ENCODE results near the gene DTYMK. TPM values are rescaled to one million over a fixed set of nuclear protein-coding genes. Genes with fewer than 3 reads are reported as not detected.

Gene DTYMK
- total and polyA plus RNA-seq, 2 experiments from 2014 or later, result 27.9 to 78.7 TPM

- Histone ChIP-seq H3K9ac (no peak overlapping the region), H3K4me1 (ENCODE audit: insufficient read depth) (no peaks in the 10 kb centered on the region), H3K36me3 (ENCODE audit: low read depth) (peaks cover 4% of the 10 kb centered on the region; the same call in 1 of the 2 replicates), H3K27ac (no peak overlapping the region), H3K4me3 (no peak overlapping the region), H3K27me3 (replicated peaks; ENCODE audit: insufficient read depth) (no peaks in the 10 kb centered on the region), H3K79me2 (ENCODE audit: insufficient read depth) (no peaks in the 10 kb centered on the region), H3F3A (ENCODE audit: insufficient read depth) (no peaks in the 10 kb centered on the region), H3K9me2 (ENCODE audit: insufficient read depth) (no peaks in the 10 kb centered on the region), H4K20me1 (ENCODE audit: insufficient read depth) (no peaks in the 10 kb centered on the region), H3K4me2 (ENCODE audit: unreplicated experiment) (no peak overlapping the region), H3K9me3 (ENCODE audit: low read depth) (no peaks in the 10 kb centered on the region), H2AFZ (no peak overlapping the region)
- in situ Hi-C loops (cut with MboI), result no loop called here
- WGBS, 2 experiments (ENCODE audit: low coverage in 1 of 2, low lambda C conversion rate in 2 of 2, missing lambda C conversion rate in 2 of 2), result 95 to 97% methylated on average over 13 to 14 of the region's 19 CpGs
- TF ChIP-seq EZH2phosphoT487 (IDR thresholded peaks at IDR 0.05; ENCODE audit: insufficient read depth, low read depth), result no peak
- no peak for TF ChIP-seq EZH2 (IDR thresholded peaks at IDR 0.05; ENCODE audit: insufficient read depth, poor library complexity, severe bottlenecking)
- DNase-seq, result no peak
Observed at GRCh38 chr2:241720099-241720498, 33.5 kb upstream of the DTYMK start.

- Histone ChIP-seq H3K36me3 (ENCODE audit: low read depth) (peaks cover 4% of the 10 kb centered on the region; the same call in 1 of the 2 replicates), H3F3A (ENCODE audit: insufficient read depth) (no peaks in the 10 kb centered on the region), H3K4me1 (ENCODE audit: insufficient read depth) (no peaks in the 10 kb centered on the region), H3K4me3 (no peak overlapping the region), H3K79me2 (ENCODE audit: insufficient read depth) (no peaks in the 10 kb centered on the region), H4K20me1 (ENCODE audit: insufficient read depth) (no peaks in the 10 kb centered on the region), H3K27ac (no peak overlapping the region), H3K9me2 (ENCODE audit: insufficient read depth) (no peaks in the 10 kb centered on the region), H2AFZ (no peak overlapping the region), H3K27me3 (replicated peaks; ENCODE audit: insufficient read depth) (no peaks in the 10 kb centered on the region), H3K9ac (no peak overlapping the region), H3K9me3 (ENCODE audit: low read depth) (no peaks in the 10 kb centered on the region), H3K4me2 (ENCODE audit: unreplicated experiment) (no peak overlapping the region)
- 95 to 100% methylated on average over 10 to 16 of the region's 16 CpGs for WGBS, 2 experiments (ENCODE audit: low coverage in 1 of 2, low lambda C conversion rate in 2 of 2, missing lambda C conversion rate in 2 of 2)
- DNase-seq, result no peak
- in situ Hi-C loops (cut with MboI), result no loop called here
- no peak for TF ChIP-seq EZH2 (IDR thresholded peaks at IDR 0.05; ENCODE audit: insufficient read depth, poor library complexity, severe bottlenecking)
- TF ChIP-seq EZH2phosphoT487 (IDR thresholded peaks at IDR 0.05; ENCODE audit: insufficient read depth, low read depth), result no peak
Observed at GRCh38 chr2:241719093-241719492, 32.5 kb upstream of the DTYMK start.

DNA sequence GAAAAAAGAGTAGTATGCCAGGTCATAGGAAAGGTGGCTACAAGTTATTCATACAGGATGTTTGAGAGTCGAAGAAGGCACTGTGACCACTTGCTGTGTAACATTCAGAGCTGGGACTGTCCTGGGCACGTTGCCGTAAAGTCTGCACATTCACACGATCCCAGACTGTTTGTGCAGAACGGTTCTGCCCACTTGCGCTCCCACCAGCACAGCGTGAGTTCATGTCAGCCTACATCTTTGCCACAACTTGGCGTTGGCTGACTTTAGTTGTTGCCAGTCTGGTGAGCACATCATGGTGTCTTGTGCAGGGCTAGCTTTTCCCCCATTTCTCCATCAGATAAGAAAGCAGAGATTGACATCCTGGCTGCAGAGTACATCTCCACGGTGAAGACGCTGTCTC, 22.3 kb upstream of the DTYMK start:
- 86 to 88% methylated on average over 10 of the region's 10 CpGs for WGBS, 2 experiments (ENCODE audit: low coverage in 1 of 2, low lambda C conversion rate in 2 of 2, missing lambda C conversion rate in 2 of 2)
- Histone ChIP-seq H3K4me2 (ENCODE audit: unreplicated experiment) (no peak overlapping the region), H3K79me2 (ENCODE audit: insufficient read depth) (peaks cover 11% of the 10 kb centered on the region), H3F3A (ENCODE audit: insufficient read depth) (no peaks in the 10 kb centered on the region), H4K20me1 (ENCODE audit: insufficient read depth) (no peaks in the 10 kb centered on the region), H2AFZ (no peak overlapping the region), H3K27ac (no peak overlapping the region), H3K9me3 (ENCODE audit: low read depth) (no peaks in the 10 kb centered on the region), H3K9me2 (ENCODE audit: insufficient read depth) (no peaks in the 10 kb centered on the region), H3K36me3 (ENCODE audit: low read depth) (peaks cover 42% of the 10 kb centered on the region), H3K27me3 (replicated peaks; ENCODE audit: insufficient read depth) (no peaks in the 10 kb centered on the region), H3K4me1 (ENCODE audit: insufficient read depth) (no peaks in the 10 kb centered on the region), H3K9ac (no peak overlapping the region), H3K4me3 (no peak overlapping the region)
- TF ChIP-seq EZH2phosphoT487 (IDR thresholded peaks at IDR 0.05; ENCODE audit: insufficient read depth, low read depth) (no peak), EZH2 (IDR thresholded peaks at IDR 0.05; ENCODE audit: insufficient read depth, poor library complexity, severe bottlenecking) (no peak)
- in situ Hi-C loops (cut with MboI), result no loop called here
- DNase-seq, result no peak

DNA sequence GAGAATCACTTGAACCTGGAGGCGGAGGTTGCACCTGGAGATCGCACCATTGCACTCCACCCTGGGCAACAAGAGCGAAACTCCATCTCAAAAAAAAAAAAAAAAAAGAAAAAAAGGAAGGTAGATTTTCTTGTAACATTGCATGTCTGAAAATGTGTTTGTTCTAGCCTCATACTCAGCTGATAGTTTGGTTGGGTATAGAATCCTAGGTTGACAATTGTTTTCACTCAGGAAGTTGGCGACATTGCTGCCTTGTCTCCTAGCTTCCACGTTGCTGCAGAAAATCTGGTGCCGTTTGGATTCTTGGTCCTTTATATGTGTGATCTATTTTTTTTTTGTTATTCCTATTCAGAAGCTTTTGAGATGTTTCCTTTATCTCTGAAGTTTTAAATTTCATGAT, 19.9 kb upstream of the DTYMK start:
- no peak for DNase-seq
- Histone ChIP-seq H3K27ac (no peak overlapping the region), H3K9ac (no peak overlapping the region), H3K9me3 (ENCODE audit: low read depth) (no peaks in the 10 kb centered on the region), H3K4me1 (ENCODE audit: insufficient read depth) (no peaks in the 10 kb centered on the region), H3K4me3 (no peak overlapping the region), H4K20me1 (ENCODE audit: insufficient read depth) (no peaks in the 10 kb centered on the region), H3K36me3 (ENCODE audit: low read depth) (peaks cover 28% of the 10 kb centered on the region), H2AFZ (no peak overlapping the region), H3K79me2 (ENCODE audit: insufficient read depth) (peaks cover 25% of the 10 kb centered on the region), H3K9me2 (ENCODE audit: insufficient read depth) (no peaks in the 10 kb centered on the region), H3F3A (ENCODE audit: insufficient read depth) (no peaks in the 10 kb centered on the region), H3K27me3 (replicated peaks; ENCODE audit: insufficient read depth) (no peaks in the 10 kb centered on the region), H3K4me2 (ENCODE audit: unreplicated experiment) (no peak overlapping the region)
- in situ Hi-C loops (cut with MboI), result no loop called here
- WGBS, 2 experiments (ENCODE audit: low coverage in 1 of 2, low lambda C conversion rate in 2 of 2, missing lambda C conversion rate in 2 of 2), result 96 to 97% methylated on average over 6 of the region's 6 CpGs
- TF ChIP-seq EZH2phosphoT487 (IDR thresholded peaks at IDR 0.05; ENCODE audit: insufficient read depth, low read depth) (no peak), EZH2 (IDR thresholded peaks at IDR 0.05; ENCODE audit: insufficient read depth, poor library complexity, severe bottlenecking) (no peak)
